HG02884 (cell line): ENCODE data around the gene LPIN1.
"Not testable (repeated sequence)": the region's sequence is repeated elsewhere in the genome, so short reads cannot be mapped to it uniquely, and the experiment has no call there.

Source experiments
- ATAC-seq: cut with Tn5 transposase; IDR thresholded peaks from one replicate; pipeline ENCODE4 v1.9.1; 2021; ENCODE audit warnings: mild to moderate bottlenecking, moderate library complexity; ENCODE audit not compliant: unreplicated experiment

Gene LPIN1

GRCh38 chr2:11807156-11808015, 61.0 kb downstream of the LPIN1 start:
- no peak for ATAC-seq

- no peak for ATAC-seq
Observed at GRCh38 chr2:11808016-11808400, 61.6 kb downstream of the LPIN1 start.

- ATAC-seq: no peak
Observed at GRCh38 chr2:11809586-11810236, 63.3 kb downstream of the LPIN1 start.

GRCh38 chr2:11810237-11810977, 64.0 kb downstream of the LPIN1 start:
- no peak for ATAC-seq

- ATAC-seq: no peak
Observed at GRCh38 chr2:11811036-11811654, 64.7 kb downstream of the LPIN1 start.

GRCh38 chr2:11812466-11813248, 66.2 kb downstream of the LPIN1 start:
- ATAC-seq: no peak

GRCh38 chr2:11813345-11813744, 66.9 kb downstream of the LPIN1 start:
- not testable (repeated sequence) for ATAC-seq

- ATAC-seq: no peak
Observed at GRCh38 chr2:11813951-11814350, 67.5 kb downstream of the LPIN1 start.

GRCh38 chr2:11814979-11815510, 68.6 kb downstream of the LPIN1 start:
- ATAC-seq: no peak

- ATAC-seq: not testable (repeated sequence)
Observed at GRCh38 chr2:11816935-11817334, 70.5 kb downstream of the LPIN1 start.

- ATAC-seq: no peak
Observed at GRCh38 chr2:11819235-11819729, 72.8 kb downstream of the LPIN1 start.

- no peak for ATAC-seq
Observed at GRCh38 chr2:11820650-11821049, 74.2 kb downstream of the LPIN1 start.

- ATAC-seq: no peak
Observed at GRCh38 chr2:11821705-11822104, 75.3 kb downstream of the LPIN1 start.

- ATAC-seq: not testable (repeated sequence)
Observed at GRCh38 chr2:11822359-11822745, 75.9 kb downstream of the LPIN1 start.

- ATAC-seq: no peak
Observed at GRCh38 chr2:11822746-11823451, 76.5 kb downstream of the LPIN1 start.

GRCh38 chr2:11824901-11825828, 78.7 kb downstream of the LPIN1 start:
- no peak for ATAC-seq

- ATAC-seq: peak; percentile 20
Observed at GRCh38 chr2:11827547-11827946, 81.1 kb downstream of the LPIN1 start.

GRCh38 chr2:11828933-11829323, 82.5 kb downstream of the LPIN1 start:
- no peak for ATAC-seq
